Activated CD8-positive, alpha-beta memory T cell treated with anti-CD3 and anti-CD28 coated beads for 4 hours (primary cell): ENCODE measurements around the gene UMOD.

ENCODE experiments used
- DNase-seq, 2 donors: peaks; one replicate each; pipeline ENCODE4 v3.0.0-alpha.2; 2020; ENCODE audit warnings: low read depth in 2 of 2

UMOD gene

DNA sequence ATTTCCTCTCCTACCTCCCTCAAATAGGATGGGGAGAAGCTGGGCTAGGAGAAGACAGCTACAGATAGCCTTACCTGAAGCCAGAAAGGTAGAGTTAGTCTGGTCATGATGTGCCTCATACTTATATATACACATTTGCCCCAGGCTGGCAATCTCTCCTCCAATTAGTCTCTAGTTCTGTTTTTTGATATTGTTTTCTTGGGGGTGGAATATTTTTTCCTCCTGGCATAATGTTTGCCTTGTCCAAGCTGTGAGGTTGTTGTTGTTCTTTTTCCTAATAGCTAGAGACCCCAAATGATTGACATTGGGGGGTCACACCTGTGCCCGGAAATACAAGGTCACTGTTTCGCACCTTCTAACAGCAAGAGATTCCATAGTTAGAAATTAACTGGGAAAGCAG is at the start of gene UMOD:
Gene UMOD, minus strand, starts transcription at position 101 of the 400 bp plus-strand sequence. CDS start 1,978 bp downstream, outside the sequence.
- no peak for DNase-seq

DNA sequence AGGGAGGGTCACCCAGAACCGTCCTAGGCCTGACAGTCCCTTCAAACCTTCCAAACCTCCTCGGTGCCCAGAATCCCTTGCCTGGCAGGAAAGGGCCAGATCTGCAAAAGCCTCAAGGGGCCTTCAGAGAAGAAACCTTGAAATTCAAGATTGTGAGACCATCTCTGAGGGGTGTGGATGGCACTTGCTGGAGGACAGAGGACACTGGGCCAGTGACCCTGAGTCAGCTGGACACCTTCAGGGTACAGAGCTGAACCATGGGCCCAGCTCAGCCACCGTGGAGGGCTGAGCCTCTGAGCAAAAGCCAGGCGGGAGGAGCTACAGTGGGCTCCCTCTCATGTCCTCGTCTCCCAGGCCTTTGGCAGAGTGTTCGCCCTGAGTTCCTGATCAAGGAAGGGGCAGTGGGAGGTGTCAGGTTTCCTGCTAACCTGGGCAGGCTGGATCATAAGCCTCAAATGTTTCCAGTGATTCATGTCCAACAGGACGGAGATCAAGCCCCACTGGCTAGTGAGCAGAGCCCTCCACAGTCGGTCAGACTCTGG is 49.0 kb upstream of the UMOD start:
- DNase-seq: no peak

DNA sequence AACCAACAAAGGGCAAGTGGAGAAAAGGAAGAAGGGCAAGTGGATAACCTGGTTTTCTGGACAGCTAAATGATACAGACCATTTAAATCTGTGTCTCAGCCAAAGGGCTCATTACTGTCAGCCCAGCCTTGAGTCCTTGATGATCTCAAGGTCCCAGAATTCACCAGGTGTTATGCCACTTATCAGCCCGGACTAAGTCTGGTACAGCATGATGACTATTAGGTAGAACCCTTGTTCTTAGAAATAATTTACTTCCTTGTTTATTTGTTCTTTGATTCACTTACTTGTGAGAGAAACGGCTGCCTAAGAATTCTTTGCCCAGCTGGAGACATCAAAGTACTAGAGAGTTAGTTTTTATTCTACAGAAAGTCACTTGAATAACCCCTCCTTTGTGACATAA is 48.6 kb upstream of the UMOD start:
- DNase-seq: no peak

DNA sequence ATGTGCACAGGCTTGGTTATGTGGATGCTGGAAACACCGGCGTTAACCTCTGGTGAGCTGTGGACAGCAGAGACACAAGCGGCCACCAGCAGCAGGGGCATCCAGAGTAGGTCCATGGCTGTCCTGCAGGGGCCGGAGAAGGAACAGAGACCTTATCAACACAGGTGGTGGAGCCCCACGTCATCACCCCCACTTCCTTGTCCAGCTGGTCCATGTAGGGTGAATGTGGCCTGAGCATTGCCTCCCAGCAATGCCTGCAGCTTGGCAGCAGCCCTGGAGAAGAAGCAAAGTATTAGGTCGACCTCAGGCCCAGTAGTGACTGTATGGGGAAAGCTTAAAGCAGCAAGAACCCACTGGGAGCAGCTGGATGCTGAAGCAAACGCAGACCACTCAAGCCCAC is 46.7 kb upstream of the UMOD start:
- DNase-seq: no peak

DNA sequence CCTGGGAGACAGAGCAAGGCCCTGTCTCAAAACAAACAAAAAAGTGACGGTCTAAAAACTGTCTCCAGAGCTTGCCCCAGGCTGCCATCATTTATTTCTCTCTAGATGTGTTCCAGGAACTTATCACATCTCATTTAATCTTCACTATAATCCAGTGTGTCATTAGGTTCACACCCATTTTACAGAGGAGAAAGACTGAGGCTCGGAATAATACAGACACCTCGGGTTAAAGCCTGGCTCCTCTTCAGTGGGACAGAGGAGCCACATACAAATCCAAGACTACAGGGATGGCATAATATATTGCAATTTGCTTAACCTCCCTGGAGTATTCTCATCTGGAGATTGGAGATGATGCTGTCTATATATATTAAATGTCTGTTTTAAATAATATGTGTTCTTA is 46.1 kb upstream of the UMOD start:
- no peak for DNase-seq

DNA sequence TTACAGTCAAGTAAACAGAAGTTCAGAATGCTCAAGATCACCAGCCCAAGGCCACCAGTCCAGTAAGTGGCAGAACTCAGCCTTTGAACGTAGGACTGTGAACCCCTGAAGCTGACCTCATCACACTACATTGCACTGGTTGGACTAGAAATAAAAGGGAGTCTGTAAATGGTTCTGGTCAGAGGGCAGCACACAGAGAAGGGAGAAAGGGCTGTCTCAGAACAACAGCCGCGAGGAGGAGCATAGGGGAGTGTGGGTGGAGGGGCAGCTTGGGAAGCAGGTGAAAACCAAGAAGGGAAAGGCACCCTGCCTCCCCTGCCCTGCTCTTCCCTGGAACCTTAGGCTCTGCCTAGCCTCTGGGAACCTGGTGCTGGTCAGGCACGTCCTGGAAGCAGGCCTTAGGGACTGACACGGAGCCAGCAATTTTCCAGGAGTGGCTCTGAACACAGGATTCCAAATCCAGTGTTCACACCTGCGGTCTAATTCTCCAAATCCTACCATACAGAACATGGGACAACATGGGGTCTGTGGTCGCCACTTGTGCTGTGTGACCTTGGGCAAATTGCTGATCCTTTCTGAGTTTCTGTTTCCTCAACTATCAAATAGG is 45.1 kb upstream of the UMOD start:
- DNase-seq: no peak

DNA sequence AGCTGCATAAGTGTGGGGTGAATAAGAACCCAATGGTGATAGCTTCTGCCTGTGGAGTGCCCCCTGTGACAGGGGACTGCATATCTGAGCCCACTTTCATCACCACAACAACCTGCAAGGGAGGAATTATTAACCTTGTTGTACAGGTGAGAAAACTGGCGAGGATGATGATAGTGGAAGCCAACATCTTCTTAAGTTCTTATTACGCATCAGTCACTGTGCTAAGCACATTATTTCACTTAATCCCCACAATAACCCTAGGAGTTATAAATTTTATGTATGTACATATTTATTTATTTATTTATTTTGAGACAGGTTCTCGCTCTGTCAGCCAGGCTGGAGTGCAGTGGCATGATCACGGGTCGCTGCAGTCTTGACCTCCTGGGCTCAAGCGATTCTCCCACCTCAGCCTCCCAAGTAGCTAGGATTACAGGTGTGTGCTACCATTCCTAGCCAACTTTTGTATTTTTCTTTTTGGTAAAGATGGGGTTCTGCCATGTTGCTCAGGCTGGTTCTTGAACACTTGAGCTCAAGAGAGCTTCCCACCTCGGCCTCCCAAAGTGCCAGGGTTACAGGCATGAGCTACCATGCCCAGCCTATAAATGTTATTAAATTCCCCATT is 44.4 kb upstream of the UMOD start:
- no peak for DNase-seq

DNA sequence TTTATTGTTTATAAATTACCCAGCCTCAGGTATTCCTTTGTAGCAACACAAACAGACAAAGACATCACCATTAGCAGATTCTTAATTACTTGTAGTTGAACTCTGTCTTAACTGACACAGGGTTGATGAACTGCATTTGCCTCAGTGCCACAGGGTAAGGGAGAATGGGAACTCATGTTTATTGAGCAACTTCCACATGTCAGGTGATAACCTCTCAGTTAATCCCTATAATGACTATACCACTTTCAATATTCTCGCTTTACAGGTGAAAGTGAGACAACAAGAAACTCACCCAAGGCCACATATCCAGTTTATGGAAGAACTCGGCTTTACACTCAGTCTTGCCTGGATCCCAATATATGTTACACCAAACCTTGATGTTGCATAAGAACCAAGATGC is 43.4 kb upstream of the UMOD start:
- DNase-seq: no peak

DNA sequence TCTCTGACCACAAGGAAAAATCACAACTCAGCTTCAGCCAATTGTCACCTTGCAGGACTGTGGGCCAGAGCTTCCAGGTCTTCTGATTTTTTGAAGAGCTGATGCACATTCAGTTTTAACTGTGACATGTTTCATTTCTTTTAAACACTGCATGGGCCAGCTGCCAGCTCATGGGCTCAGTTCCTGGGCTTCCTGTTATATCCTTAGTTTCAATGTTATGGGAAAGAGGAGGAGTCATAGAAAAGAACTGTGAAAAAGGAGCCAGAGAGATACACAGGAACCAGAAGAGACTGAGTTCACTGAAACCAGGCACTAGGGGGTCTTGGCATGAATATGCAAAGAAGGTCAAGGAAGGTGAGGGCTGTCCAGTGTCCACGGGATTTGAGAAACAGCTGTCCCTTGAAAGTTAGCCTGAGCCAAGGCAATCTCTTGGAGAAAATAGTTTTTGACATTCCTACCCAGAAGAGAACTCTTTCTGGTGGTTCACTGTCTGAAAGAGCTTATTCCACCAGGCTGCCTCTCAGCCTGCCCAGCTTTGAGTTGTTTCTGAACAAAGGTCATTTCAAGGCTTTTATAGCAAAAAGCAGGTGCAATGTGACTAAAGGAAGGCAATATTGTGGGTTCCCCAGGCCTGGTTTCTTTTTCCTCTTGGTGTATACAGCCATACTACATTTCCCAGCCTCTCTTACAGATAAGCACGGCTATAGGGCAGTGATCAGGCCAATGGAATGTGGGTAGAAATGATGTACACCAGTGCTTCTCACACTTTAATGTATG is 41.5 kb upstream of the UMOD start:
- DNase-seq: no peak

DNA sequence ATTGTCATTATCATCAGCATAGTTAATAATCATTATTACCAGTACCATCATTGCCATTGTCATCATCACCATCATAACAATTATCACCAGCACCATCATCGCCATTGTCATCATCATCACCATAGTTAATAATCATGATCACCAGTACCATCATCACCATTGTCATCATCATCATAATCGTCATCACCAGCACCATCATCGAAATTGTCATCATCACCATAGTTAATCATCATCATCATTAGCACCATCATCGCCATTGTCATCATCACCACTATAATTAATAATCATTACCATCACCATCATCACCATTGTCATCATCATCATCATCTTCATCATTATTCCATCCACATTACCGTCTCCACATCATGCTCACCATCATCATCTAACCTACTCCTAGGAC is 38.5 kb upstream of the UMOD start:
- no peak for DNase-seq

DNA sequence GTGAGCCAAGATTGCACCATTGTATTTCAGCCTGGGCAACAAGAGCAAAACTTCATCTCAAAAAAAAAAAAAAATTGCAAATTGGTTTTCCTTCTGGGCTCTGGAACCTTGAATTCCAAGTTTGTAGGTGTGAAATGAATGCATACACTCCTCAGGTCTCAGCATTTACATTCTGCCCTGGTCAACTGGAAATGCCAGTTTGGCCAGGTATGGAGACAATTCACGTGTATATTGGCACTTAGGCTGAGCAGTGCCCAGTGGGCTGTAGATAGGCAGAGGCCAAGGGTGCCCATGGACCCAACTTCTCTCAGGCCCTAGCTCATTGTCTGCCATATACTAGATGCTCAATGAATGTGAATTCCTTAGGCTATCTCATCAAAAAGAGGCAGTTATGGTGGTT is 36.3 kb upstream of the UMOD start:
- no peak for DNase-seq

DNA sequence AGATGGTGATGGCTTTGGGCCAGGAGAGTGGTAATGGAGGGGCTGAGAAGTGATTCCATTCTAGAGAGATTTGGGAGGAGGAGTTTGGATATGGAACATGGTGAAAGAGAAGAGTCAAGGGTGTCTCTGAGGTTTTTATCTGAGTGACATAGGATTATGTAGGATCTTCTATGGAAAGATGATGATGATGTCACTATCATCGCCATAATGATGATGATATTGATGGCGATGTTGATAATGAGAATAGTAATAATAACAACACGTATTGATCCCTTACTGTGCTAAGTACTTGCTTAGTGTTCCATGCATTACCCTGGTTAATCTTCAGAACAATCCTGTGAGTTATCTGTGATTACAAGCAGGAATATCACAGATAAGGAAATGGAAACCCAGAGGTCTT is 35.5 kb upstream of the UMOD start:
- no peak for DNase-seq

DNA sequence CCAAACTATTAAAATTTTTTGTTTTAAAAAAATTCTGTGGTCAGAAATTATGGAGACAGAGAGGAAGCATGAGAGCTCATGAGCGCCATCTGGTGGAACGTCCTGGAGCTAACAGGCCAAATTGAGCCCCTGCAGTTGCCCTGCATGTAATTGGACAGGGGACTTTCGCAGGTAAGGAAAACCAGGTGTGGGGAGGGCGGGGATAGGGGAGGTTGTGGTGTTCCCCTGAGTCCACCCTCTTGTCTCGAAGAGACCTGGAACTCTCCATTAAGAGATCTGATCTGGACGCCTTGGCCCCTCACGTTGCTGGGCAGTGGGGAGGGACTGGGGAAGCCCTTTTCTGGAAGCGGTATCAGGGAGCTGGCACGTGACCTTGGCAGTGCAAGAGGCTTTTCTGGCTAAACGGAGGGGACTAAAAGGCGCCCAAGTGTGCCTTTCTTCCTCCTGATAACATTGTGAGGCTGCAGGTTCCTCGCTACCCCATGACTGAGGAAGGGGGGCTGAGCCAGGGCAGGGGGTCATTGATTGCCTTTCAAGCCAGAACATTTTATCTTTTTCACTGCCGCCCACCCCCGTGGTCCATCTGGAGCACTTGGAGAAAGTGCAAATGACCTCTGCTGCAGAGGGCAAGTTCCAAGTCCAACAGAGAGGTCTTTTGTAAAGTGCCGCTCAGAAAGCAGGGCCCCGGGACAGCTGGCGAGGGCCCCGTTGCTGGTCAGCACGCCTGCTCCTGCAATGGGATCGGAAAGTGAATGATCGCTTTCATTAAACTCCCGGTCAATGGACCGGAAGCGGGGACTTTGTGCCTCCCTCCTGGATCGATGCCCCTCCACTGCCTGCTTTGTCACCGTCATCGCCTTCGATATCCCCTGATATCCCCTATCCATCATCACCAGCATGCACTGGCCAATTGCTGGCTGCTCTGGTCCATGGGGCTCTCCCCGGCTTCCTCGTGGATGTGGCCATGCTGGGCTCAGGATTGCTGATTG is 33.6 kb upstream of the UMOD start:
- DNase-seq: no peak

DNA sequence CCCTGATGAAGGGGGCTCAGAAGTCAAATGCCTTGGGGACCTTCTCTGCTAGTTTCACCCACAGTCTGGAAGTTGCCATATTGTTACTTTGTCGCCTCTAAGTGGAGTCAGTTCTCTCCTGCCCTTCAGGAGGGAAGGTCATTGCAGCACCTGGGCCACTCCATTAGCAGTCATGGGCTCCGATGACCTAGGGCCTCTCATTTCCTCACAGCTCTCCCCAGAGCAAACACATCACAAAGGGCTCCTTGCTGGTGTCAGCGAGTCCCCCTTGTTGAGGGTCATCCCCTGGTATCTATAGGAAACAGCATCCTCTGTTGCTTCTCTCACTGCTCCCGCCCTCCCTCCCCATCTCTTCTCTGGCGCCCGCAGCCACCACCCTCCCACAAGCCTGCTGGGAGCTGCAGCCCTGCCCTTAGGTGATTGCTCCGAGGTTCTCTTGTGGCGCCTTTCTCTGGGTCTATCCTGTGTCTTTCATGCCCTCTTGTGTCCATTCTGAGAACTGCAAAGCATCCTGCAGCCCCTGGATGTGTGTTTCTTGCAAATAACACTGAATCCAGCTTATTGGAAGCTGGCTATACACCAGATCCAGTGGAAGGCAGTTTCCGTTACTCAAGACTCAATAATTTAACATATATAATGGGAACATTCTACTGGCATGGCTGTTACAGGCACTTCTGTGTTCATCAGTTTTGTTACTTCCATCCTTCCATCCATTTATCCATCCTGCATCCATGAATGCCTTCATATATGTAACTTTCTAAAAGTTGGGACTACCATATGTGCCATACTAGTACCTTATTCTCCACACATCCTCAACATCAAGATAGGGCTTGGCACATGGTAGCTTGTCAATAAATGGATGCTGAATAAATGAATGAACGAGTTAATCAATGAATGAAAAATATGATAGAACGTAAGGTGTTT is 30.9 kb upstream of the UMOD start:
- no peak for DNase-seq

DNA sequence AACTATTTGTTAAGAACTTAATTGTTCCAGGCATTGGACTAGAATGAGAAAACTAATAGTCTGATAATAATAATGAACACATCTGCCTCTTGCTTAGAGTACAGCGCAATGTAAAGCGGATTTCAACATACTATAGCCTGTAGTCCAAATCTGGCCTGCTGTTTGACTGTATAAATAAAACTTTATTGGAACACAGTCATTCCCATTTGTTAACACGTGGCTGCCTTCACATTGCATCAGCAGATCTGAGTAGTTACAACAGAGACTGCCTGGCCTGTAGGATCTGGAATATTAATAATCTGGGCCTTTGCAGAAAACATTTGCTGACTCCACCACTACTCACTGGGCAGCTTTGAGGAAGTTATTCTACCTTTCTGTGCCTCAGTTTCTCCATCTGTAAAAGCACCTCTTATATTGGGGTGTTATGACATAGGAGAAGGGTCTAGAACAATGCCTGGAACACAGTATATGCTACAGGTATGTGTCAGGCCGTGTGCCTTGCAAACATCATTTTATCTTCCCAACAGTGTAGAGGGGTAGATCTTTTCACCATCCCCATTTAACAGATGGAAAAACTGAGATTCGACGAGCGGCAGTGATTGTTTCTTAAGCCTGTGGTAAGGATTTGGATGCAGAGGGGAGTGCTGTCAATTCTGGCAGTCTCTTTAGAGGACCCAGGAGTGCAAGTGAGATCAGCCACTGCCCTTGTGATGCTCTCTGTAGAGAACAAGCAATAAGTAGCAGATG is 29.9 kb upstream of the UMOD start:
- DNase-seq: no peak

DNA sequence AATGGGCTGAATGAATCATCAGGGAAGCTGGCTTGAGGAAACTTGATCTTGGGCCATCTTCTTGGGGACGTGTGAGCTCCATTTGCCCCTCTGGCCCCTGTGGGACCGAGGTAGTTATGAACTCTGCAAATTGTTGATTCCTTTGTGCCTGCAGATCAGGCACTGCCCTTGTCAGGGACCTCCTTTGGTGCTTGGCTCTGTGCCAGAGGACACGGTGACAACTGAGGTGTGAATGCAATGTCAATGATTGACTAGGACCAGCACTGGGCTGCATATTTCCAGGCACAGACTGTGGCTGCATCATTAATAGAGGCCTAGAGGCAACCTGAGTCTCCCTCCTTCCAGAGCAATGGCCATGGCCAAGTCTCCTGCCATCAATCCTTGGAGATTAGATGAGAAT is 28.3 kb upstream of the UMOD start:
- DNase-seq: no peak

DNA sequence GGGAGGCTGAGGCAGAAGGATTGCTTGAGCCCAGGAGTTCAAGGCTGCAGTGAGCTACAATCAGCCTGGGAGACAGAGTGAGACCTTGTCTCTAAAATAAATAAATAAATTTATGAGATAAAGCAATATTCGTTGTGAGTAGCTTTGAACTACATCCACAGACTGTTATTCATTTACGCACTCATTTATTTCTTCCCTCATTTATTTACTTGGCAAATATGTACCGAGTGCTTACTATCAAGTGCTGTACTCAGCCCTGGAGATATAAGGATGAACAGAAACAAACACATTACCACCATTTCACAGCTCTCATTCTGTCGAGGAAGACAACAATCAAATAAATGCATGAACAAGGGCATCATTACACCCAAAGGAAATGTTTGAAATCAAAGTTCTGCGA is 24.7 kb upstream of the UMOD start:
- no peak for DNase-seq

DNA sequence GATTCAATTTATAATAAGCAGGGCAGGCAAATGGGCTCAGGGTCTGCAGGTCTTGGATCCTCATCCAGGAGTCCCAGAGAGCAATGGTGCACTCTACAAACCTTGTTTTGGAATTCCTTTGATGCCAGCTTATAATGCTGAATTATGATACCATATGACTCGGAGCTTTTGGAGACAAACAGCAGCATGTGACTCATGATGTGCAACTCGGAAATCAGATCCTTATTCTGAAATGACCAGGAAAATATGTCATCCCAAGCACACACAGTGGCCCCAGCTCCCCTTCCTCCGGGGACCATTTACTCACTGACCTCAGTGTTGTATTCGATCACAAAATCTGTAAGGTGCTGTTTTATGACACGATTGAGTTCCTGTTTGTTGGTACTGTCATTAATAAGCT is 20.2 kb upstream of the UMOD start:
- DNase-seq: no peak

DNA sequence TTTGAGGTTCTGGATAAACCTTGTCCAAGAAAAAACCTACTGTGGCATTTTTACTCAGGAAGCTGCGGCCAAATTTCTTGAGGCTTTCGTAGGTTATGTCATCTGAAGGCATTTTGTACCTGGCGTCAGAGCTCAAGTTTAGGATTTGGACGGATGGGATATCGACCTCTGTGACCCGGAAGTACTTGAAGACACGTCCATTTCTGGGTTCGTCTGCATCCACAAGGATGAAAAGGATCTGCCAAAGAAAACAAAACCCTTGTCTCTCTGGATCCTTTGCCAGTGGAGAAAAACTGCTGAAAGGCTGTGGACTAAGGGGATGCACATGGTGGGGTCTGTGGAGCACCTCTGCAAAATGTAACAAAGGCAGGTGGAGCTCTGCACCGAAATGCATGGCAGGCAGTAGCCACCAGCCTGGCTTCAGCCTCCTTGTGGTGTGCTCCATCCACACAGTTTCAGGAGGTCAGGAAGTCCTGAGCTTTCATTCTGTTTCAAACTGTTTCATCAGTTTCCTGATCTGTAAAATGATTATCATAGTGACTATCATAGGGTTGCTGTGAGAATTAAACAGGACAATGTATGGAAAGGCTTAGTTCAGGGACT is 17.0 kb upstream of the UMOD start:
- DNase-seq: no peak

DNA sequence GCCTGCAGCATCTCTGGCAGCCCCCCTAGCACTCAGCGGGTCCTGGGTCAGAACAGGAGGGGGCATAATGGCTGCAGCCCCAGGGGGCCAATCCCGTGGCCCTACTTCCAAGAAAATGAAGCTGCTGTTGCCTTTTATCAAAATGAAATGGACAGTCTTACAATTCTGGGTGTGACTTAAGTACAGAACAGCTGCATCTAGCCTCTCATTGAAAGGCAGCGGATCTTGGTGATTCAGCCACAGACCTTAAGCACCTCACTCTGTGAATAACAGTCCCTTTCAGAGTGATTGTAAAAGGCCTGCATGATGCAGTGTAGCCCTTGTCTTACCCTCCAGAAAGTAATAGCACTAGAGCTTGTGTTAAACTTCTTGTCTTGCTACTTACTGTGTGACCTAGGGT is 11.5 kb upstream of the UMOD start:
- DNase-seq: no peak
